Lower leg skin (tissue), 3 donors: Measurements from ENCODE around the gene RASSF9.

Experiments used
- CTCF ChIP-seq, 3 donors: fragments of 450-650 bp; IDR thresholded peaks; one replicate each; pipeline ENCODE4 v1.5.1; 2016; ENCODE audit warnings: antibody characterized with exemption in 3 of 3, mild to moderate bottlenecking in 3 of 3, moderate library complexity in 2 of 3
- POLR2A ChIP-seq, 2 donors: fragments of 450-650 bp; IDR thresholded peaks; one replicate each; pipeline ENCODE4 v1.6.1; 2016 to 2017; ENCODE audit warnings: antibody characterized with exemption in 2 of 2, mild to moderate bottlenecking in 1 of 2, moderate library complexity in 1 of 2

GRCh38 chr12:85779768-85780167, 56.4 kb downstream of the RASSF9 start:
- no peak for TF ChIP-seq CTCF (IDR thresholded peaks at IDR 0.05)
- TF ChIP-seq POLR2A (IDR thresholded peaks at IDR 0.05), result no peak
